Mammary epithelial cell (primary cell): Measurements from ENCODE around the gene PFN1.

Experiments used
- CTCF ChIP-seq, 2 donors: IDR thresholded peaks in 1 of 2; conservative IDR thresholded peaks in 1 of 2; 2 replicates each; pipeline ENCODE4 v1.5.1; 2011 to 2012; ENCODE audit warnings: inconsistent platforms in 2 of 2, low read length in 2 of 2, mild to moderate bottlenecking in 2 of 2, control low read depth in 1 of 2, low read depth in 1 of 2; ENCODE audit not compliant: insufficient read depth in 1 of 2; ENCODE audit errors: extremely low read depth in 1 of 2
- EZH2 ChIP-seq: IDR thresholded peaks from 2 replicates; pipeline ENCODE4 v1.6.1; 2012; ENCODE audit warnings: low read length, inconsistent platforms, borderline replicate concordance

- no peak for TF ChIP-seq CTCF (conservative IDR thresholded peaks at IDR 0.05 in 1 of 2, IDR thresholded peaks at IDR 0.05 in 1 of 2; ENCODE audit: extremely low read depth in 1 of 2, insufficient read depth in 1 of 2, low read depth in 1 of 2, low read length in 2 of 2)
- no peak for TF ChIP-seq EZH2
These were observed 39.6 kb upstream of the PFN1 start for GRCh38 chr17:4987767-4988567.
